GM18868 (cell line): ENCODE measurements around the gene PPP1R7.
"Not testable (repeated sequence)": the region's sequence is repeated elsewhere in the genome, so short reads cannot be mapped to it uniquely, and the experiment has no call there.

Experiments used
- ATAC-seq: cut with Tn5 transposase; IDR thresholded peaks from one replicate; pipeline ENCODE4 v1.9.1; 2021; ENCODE audit warnings: mild to moderate bottlenecking, moderate library complexity; ENCODE audit not compliant: unreplicated experiment

Gene PPP1R7

GRCh38 chr2:241149925-241150659, at the start of gene PPP1R7:
Gene PPP1R7 (plus strand): TSS chr2:241150467. CDS start chr2:241150496, 29 bp downstream.
- ATAC-seq, result peak; percentile 77

GRCh38 chr2:241102239-241102803, 47.9 kb upstream of the PPP1R7 start, which contains the start of gene MTERF4:
Gene MTERF4 (minus strand): TSS chr2:241102287. CDS start chr2:241102273, 14 bp downstream.
- ATAC-seq, result peak; percentile 90

GRCh38 chr2:241103176-241103595, 47.1 kb upstream of the PPP1R7 start:
- no peak for ATAC-seq

GRCh38 chr2:241104611-241105010, 45.7 kb upstream of the PPP1R7 start:
- ATAC-seq, result not testable (repeated sequence)

GRCh38 chr2:241105641-241106040, 44.6 kb upstream of the PPP1R7 start:
- ATAC-seq, result no peak

GRCh38 chr2:241107031-241107783, 43.1 kb upstream of the PPP1R7 start:
- ATAC-seq, result no peak

- no peak for ATAC-seq
These were observed 41.7 kb upstream of the PPP1R7 start for GRCh38 chr2:241108271-241109209.

GRCh38 chr2:241109210-241110088, 40.8 kb upstream of the PPP1R7 start:
- ATAC-seq, result no peak

- ATAC-seq, result no peak
These were observed 40.1 kb upstream of the PPP1R7 start for GRCh38 chr2:241110089-241110606.

GRCh38 chr2:241110607-241111439, 39.4 kb upstream of the PPP1R7 start:
- peak; percentile 51 for ATAC-seq

GRCh38 chr2:241111440-241111805, 38.8 kb upstream of the PPP1R7 start:
- peak; percentile 37 for ATAC-seq

- ATAC-seq, result no peak
These were observed 38.2 kb upstream of the PPP1R7 start for GRCh38 chr2:241112046-241112445.

GRCh38 chr2:241112592-241112991, 37.7 kb upstream of the PPP1R7 start:
- ATAC-seq, result peak; percentile 41

- no peak for ATAC-seq
These were observed 35.4 kb upstream of the PPP1R7 start for GRCh38 chr2:241114836-241115235.

- no peak for ATAC-seq
These were observed 34.9 kb upstream of the PPP1R7 start for GRCh38 chr2:241115361-241115760.

- no peak for ATAC-seq
These were observed 33.4 kb upstream of the PPP1R7 start for GRCh38 chr2:241116606-241117560.

GRCh38 chr2:241118737-241119505, 31.3 kb upstream of the PPP1R7 start:
- ATAC-seq, result no peak
